ENCODE data around the gene KRT84.

KRT84 gene

DNA sequence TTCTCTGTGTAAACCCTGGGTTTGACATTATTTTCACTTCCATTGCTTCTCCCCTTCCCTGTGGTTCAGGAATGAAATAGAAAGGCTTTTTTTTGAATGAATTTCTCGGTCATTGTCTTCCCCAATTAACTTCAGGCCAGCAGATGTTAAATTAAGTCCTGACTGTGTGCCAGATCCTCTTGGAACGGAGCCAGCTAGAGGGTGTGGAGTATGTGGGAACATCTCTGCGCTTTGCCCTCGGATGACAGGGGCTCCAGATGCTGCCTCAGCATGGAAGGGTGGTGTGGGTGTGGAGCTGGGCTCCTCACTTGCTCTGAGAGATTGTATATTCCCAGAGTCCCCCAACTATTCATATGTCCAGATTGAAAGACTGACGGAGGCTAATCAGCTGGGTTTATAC lies 31.3 kb downstream of the KRT84 start:
- no peak overlapping the region for H3K4me3 ChIP-seq (replicated peaks; ENCODE audit: low read depth, low read length)
- TF ChIP-seq CTCF (IDR thresholded peaks at IDR 0.05; ENCODE audit: low read length, missing control alignments), result no peak
- no peak for DNase-seq (ENCODE audit: low read depth)

- DNase-seq (ENCODE audit: low read depth), result no peak
- no peak overlapping the region for H3K4me3 ChIP-seq (replicated peaks; ENCODE audit: low read depth, low read length)
- TF ChIP-seq CTCF (IDR thresholded peaks at IDR 0.05; ENCODE audit: low read length, missing control alignments), result no peak
Measured at GRCh38 chr12:52353766-52354165, 31.7 kb downstream of the KRT84 start.

DNA sequence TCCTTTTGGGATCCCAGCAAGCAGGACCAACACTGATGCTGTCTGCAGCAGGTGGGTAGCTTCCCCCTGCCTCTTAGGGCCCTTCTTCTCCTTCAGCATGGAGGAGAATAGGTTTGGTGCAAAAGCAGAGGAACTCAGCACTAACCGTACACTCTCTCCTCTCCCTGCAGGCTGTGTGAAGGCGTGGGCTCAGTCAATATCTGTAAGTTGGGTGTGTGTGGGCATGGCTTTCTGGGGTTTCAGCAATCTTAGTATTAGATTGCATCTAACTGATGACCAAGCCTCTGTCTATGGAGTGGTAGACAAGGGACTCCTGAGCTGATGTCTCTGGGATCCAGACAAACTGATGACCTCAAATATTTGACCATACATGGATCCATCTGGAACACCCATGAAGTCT lies 32.5 kb downstream of the KRT84 start:
- no peak for TF ChIP-seq CTCF (IDR thresholded peaks at IDR 0.05; ENCODE audit: low read length, missing control alignments)
- H3K4me3 ChIP-seq (replicated peaks; ENCODE audit: low read depth, low read length), result no peak overlapping the region
- no peak for DNase-seq (ENCODE audit: low read depth)

GRCh38 chr12:52351196-52352059 lies 34.0 kb downstream of the KRT84 start:
- no peak overlapping the region for H3K4me3 ChIP-seq (replicated peaks; ENCODE audit: low read depth, low read length)
- no peak for DNase-seq (ENCODE audit: low read depth)
- no peak for TF ChIP-seq CTCF (IDR thresholded peaks at IDR 0.05; ENCODE audit: low read length, missing control alignments)

GRCh38 chr12:52350786-52351185 lies 34.7 kb downstream of the KRT84 start:
- no peak for TF ChIP-seq CTCF (IDR thresholded peaks at IDR 0.05; ENCODE audit: low read length, missing control alignments)
- DNase-seq (ENCODE audit: low read depth), result no peak
- no peak overlapping the region for H3K4me3 ChIP-seq (replicated peaks; ENCODE audit: low read depth, low read length)

GRCh38 chr12:52350021-52350620 lies 35.3 kb downstream of the KRT84 start:
- DNase-seq (ENCODE audit: low read depth), result no peak
- TF ChIP-seq CTCF (IDR thresholded peaks at IDR 0.05; ENCODE audit: low read length, missing control alignments), result no peak

More at GRCh38 chr12:52350021-52350620, 35.3 kb downstream of the KRT84 start:
- no peak overlapping the region for H3K4me3 ChIP-seq (replicated peaks; ENCODE audit: low read depth, low read length)
